Colonic mucosa (tissue), 4 donors: Measurements from ENCODE around the gene NDUFC2. TPM values are rescaled to one million over a fixed set of nuclear protein-coding genes. Genes with fewer than 3 reads are reported as not detected.
"Not testable (repeated sequence)": the region's sequence is repeated elsewhere in the genome, so short reads cannot be mapped to it uniquely, and the experiment has no call there.

Experiments used
- DNase-seq: peaks from one replicate; pipeline ENCODE4 v3.0.0-alpha.2; 2020
- H3K27ac ChIP-seq: fragments of 200-600 bp; one replicate; pipeline ENCODE4 v1.8.0; 2021
- H3K27me3 ChIP-seq: fragments of 200-600 bp; one replicate; pipeline ENCODE4 v1.8.0; 2021
- H3K36me3 ChIP-seq: fragments of 200-600 bp; one replicate; pipeline ENCODE4 v1.8.0; 2021
- H3K4me1 ChIP-seq: fragments of 200-600 bp; one replicate; pipeline ENCODE4 v1.8.0; 2021; ENCODE audit warnings: mild to moderate bottlenecking
- H3K4me3 ChIP-seq: fragments of 200-600 bp; one replicate; pipeline ENCODE4 v1.8.0; 2021
- H3K9ac ChIP-seq, 2 donors: one replicate each; pipeline ENCODE4 v1.7.0; 2013; ENCODE audit warnings: control low read depth in 2 of 2, low read depth in 2 of 2, low read length in 2 of 2
- H3K9me3 ChIP-seq: fragments of 200-600 bp; one replicate; pipeline ENCODE4 v1.8.0; 2021
- CTCF ChIP-seq: fragments of 200-600 bp; IDR thresholded peaks from one replicate; pipeline ENCODE4 v1.8.0; 2022; ENCODE audit warnings: antibody characterized with exemption, mild to moderate bottlenecking
- intact Hi-C: fragments of 100-400 bp; cut with DNase I; formaldehyde crosslinking; loops from one replicate; pipeline ENCODE4 v1.14.1; 2022
- total RNA-seq, 2 donors: library from RNA; stranded (reverse); fragmentation: NEBNext Ultra II Directional in 1 of 2; extraction: Animal tissue kit (Norgen Biotek cat#: 25700) in 1 of 2; gene quantifications; one replicate each; pipeline ENCODE4 v1.2.1, GENCODE V29; 2021
- donor health status: healthy.
- donor health status: DM: no; HTN: no; CAD: no.
- donor health status: DM: no; HTN: no; CAD: no.

NDUFC2 gene
- total RNA-seq, 2 donors from 2014 or later = 226 to 288 TPM

GRCh38 chr11:78082146-78082545 lies 2.5 kb upstream of the NDUFC2 start:
- no peak overlapping the region for H3K9ac ChIP-seq
- H3K27me3 ChIP-seq = no peaks in the 10 kb centered on the region
- no peak overlapping the region for H3K27ac ChIP-seq
- TF ChIP-seq CTCF = no peak
- H3K4me1 ChIP-seq = no peaks in the 10 kb centered on the region
- intact Hi-C loops = no loop called here
- H3K9me3 ChIP-seq = no peaks in the 10 kb centered on the region
- H3K4me3 ChIP-seq = no peak overlapping the region
- no peak for DNase-seq
- no peaks in the 10 kb centered on the region for H3K36me3 ChIP-seq

- TF ChIP-seq CTCF = no peak
Observed at GRCh38 chr11:78081583-78081982, 1.9 kb upstream of the NDUFC2 start.

GRCh38 chr11:78080818-78081495 lies 1.3 kb upstream of the NDUFC2 start:
- Histone ChIP-seq H3K4me1 (peaks cover 7% of the 10 kb centered on the region), H3K9me3 (no peaks in the 10 kb centered on the region), H3K9ac (no peak overlapping the region), H3K36me3 (no peaks in the 10 kb centered on the region), H3K27me3 (no peaks in the 10 kb centered on the region), H3K27ac (no peak overlapping the region), H3K4me3 (no peak overlapping the region)
- intact Hi-C loops = no loop called here
- no peak for TF ChIP-seq CTCF
- no peak for DNase-seq

More at GRCh38 chr11:78081583-78081982, 1.9 kb upstream of the NDUFC2 start:
- no peaks in the 10 kb centered on the region for H3K27me3 ChIP-seq
- peaks cover 4% of the 10 kb centered on the region for H3K4me1 ChIP-seq
- no peak overlapping the region for H3K27ac ChIP-seq
- no peak for DNase-seq
- intact Hi-C loops = no loop called here
- H3K4me3 ChIP-seq = no peak overlapping the region
- H3K36me3 ChIP-seq = no peaks in the 10 kb centered on the region
- H3K9ac ChIP-seq = no peak overlapping the region
- H3K9me3 ChIP-seq = no peaks in the 10 kb centered on the region

- H3K27ac ChIP-seq = peak overlapping the region; percentile 72
- H3K9me3 ChIP-seq = no peaks in the 10 kb centered on the region
- peaks cover 7% of the 10 kb centered on the region for H3K4me1 ChIP-seq
- no peak for DNase-seq
- no peaks in the 10 kb centered on the region for H3K27me3 ChIP-seq
- H3K36me3 ChIP-seq = no peaks in the 10 kb centered on the region
- TF ChIP-seq CTCF = no peak
- H3K9ac ChIP-seq = peak overlapping the region; percentile 51 to 96
- peak overlapping the region; percentile 90 for H3K4me3 ChIP-seq
- intact Hi-C loops = no loop called here
Observed at GRCh38 chr11:78080084-78080817, 589 bp upstream of the NDUFC2 start.

GRCh38 chr11:78078218-78079167 lies 1.2 kb downstream of the NDUFC2 start:
- Histone ChIP-seq H3K27me3 (no peaks in the 10 kb centered on the region), H3K36me3 (no peaks in the 10 kb centered on the region), H3K9me3 (no peaks in the 10 kb centered on the region), H3K4me3 (peak overlapping the region; percentile 90), H3K4me1 (peaks cover 7% of the 10 kb centered on the region), H3K27ac (no peak overlapping the region), H3K9ac (peak overlapping the region; percentile 87 to 96)
- intact Hi-C loops = no loop called here
- no peak for DNase-seq
- no peak for TF ChIP-seq CTCF

- intact Hi-C loops, H3K27ac ChIP-seq, H3K4me3 ChIP-seq, H3K9ac ChIP-seq, H3K36me3 ChIP-seq, H3K27me3 ChIP-seq, H3K4me1 ChIP-seq, DNase-seq, H3K9me3 ChIP-seq: not testable (repeated sequence)
Observed at GRCh38 chr11:78077592-78077991, 2.1 kb downstream of the NDUFC2 start.
